Heart left ventricle (tissue), 13 donors: ENCODE measurements around the gene PGM1.

Source experiments
- CTCF ChIP-seq, 12 donors: fragments of 200-600 bp; sonication (generic) in 4 of 12; IDR thresholded peaks; one replicate each; pipeline versions ENCODE4 v1.5.0 to v1.8.0; 2018 to 2022; ENCODE audit warnings: antibody characterized with exemption in 12 of 12, mild to moderate bottlenecking in 5 of 12
- POLR2A ChIP-seq, 2 donors: fragments of 450-650 bp; IDR thresholded peaks; one replicate each; pipeline ENCODE4 v1.6.1; 2017; ENCODE audit warnings: antibody characterized with exemption in 2 of 2, mild to moderate bottlenecking in 2 of 2, moderate library complexity in 2 of 2
- donor health status: ischemic (EF 13 %, LVEDD 7.1; RV severe dilation, severe dysfunction).
- donor health status: DM: no; HTN: yes; CAD: no.
- donor health status: DM: no; HTN: no; CAD: no.
- donor health status: ischemic (EF 25% LVEDD 6.9; RV normal size, moderate dysfunction).
- donor health status: ischemic (EF 25% LVEDD 5.7; RV mildly dilated, moderate dysfunction).
- donor health status: ischemic (EF 35%, LVEDD 5.7; RV mildly dilated, moderate dysfunction).
- donor health status: nonischemic (EF 11% LVEDD 7.7; RV severe dilation, severe dysfunction).
- donor health status: DM: yes; HTN: yes; CAD: no.
- donor health status: PGD.
- donor health status: ischemic (EF 29% LVEDD 5.4; RV normal size, mild dysfunction).
- donor health status: nonischemic (EF 23%, LVEDD 6.1; RV moderate dilation, normal function).

GRCh38 chr1:63633281-63633680 lies 40.1 kb downstream of the PGM1 start:
- TF ChIP-seq POLR2A (IDR thresholded peaks at IDR 0.05) (no peak), CTCF (IDR thresholded peaks at IDR 0.05) (no peak)
